Activated CD4-positive, alpha-beta memory T cell treated with anti-CD3 and anti-CD28 coated beads for 36 hours (primary cell): ENCODE measurements around the gene RFX1. TPM values are rescaled to one million over a fixed set of nuclear protein-coding genes. Genes with fewer than 3 reads are reported as not detected.
"Not testable (repeated sequence)": the region's sequence is repeated elsewhere in the genome, so short reads cannot be mapped to it uniquely, and the experiment has no call there.

ENCODE experiments used
- CTCF ChIA-PET: fragments of 350-600 bp; sonication (Branson Sonifier 250); formaldehyde crosslinking; loops from one replicate; lab custom pipeline; 2021; ENCODE audit warnings: antibody characterized with exemption, inconsistent platforms; lab: Charles Lee
- POLR2A ChIA-PET: fragments of 350-600 bp; sonication (Branson Sonifier 250); formaldehyde crosslinking; loops from one replicate; lab custom pipeline; 2021; ENCODE audit warnings: antibody characterized with exemption; lab: Charles Lee
- DNase-seq: peaks from one replicate; pipeline ENCODE4 v3.0.0-alpha.2; 2020
- H3K27ac Mint-ChIP-seq: one replicate; pipeline ENCODE4 v1.8.0; 2021; ENCODE audit warnings: mixed read lengths
- H3K27me3 Mint-ChIP-seq: one replicate; pipeline ENCODE4 v1.8.0; 2021; ENCODE audit warnings: mixed read lengths
- H3K36me3 Mint-ChIP-seq: one replicate; pipeline ENCODE4 v1.8.0; 2021; ENCODE audit warnings: mixed read lengths
- H3K4me1 Mint-ChIP-seq: one replicate; pipeline ENCODE4 v1.8.0; 2021; ENCODE audit warnings: low read depth, mixed read lengths
- H3K4me3 Mint-ChIP-seq: one replicate; pipeline ENCODE4 v1.8.0; 2021; ENCODE audit warnings: mild to moderate bottlenecking, mixed read lengths
- H3K9me3 Mint-ChIP-seq: one replicate; pipeline ENCODE4 v1.8.0; 2021; ENCODE audit warnings: mixed read lengths
- intact Hi-C: fragments of 100-400 bp; cut with micrococcal nuclease; formaldehyde crosslinking; loops from one replicate; pipeline ENCODE4 v1.15.1; 2023
- total RNA-seq, 2 experiments: library from RNA; stranded (reverse); gene quantifications; one replicate each; pipeline ENCODE4 v1.2.3, GENCODE V29; 2021

RFX1 gene
- total RNA-seq, 2 experiments from 2014 or later, result 14.4 to 15.2 TPM

DNA sequence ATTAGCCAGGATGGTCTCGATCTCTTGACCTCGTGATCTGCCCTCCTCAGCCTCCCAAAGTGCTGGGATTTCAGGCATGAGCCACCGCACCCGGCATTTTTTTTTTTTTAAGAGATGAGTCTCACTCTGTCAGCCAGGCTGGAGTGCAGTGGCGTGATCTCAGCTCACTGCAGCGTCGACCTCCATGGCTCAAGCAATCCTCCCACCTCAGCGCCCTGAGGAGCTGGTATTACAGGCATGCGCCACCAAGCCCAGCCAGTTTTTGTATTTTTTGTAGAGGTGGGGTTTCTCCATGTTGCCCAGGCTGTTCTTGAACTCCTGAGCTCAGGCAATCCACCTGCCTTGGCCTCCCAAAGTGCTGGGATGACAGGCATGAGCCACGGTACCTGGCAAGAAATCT, 41.7 kb upstream of the RFX1 start:
- not testable (repeated sequence) for H3K4me1 Mint-ChIP-seq, H3K9me3 Mint-ChIP-seq, DNase-seq, H3K4me3 Mint-ChIP-seq, H3K27me3 Mint-ChIP-seq, H3K27ac Mint-ChIP-seq
- intact Hi-C loops, result loop anchor here (5.0 kb wide), 1 partner anchor 166 kb away; no protein-coding TSS in a partner anchor
- ChIA-PET CTCF (interaction anchor here (0.6 to 9.3 kb wide), 31 partner anchors 8 to 300 kb away, joined by 3 to 99 read pairs (median 4); partner anchors contain the start of genes DCAF15, IL27RA, MISP3 and NANOS3), POLR2A (interaction anchor here (1.0 to 1.2 kb wide), 2 partner anchors 16 to 42 kb away, joined by 3 to 5 read pairs; partner anchors contain the start of genes IL27RA and RFX1)
- H3K36me3 Mint-ChIP-seq, result peaks cover 51% of the 10 kb centered on the region

DNA sequence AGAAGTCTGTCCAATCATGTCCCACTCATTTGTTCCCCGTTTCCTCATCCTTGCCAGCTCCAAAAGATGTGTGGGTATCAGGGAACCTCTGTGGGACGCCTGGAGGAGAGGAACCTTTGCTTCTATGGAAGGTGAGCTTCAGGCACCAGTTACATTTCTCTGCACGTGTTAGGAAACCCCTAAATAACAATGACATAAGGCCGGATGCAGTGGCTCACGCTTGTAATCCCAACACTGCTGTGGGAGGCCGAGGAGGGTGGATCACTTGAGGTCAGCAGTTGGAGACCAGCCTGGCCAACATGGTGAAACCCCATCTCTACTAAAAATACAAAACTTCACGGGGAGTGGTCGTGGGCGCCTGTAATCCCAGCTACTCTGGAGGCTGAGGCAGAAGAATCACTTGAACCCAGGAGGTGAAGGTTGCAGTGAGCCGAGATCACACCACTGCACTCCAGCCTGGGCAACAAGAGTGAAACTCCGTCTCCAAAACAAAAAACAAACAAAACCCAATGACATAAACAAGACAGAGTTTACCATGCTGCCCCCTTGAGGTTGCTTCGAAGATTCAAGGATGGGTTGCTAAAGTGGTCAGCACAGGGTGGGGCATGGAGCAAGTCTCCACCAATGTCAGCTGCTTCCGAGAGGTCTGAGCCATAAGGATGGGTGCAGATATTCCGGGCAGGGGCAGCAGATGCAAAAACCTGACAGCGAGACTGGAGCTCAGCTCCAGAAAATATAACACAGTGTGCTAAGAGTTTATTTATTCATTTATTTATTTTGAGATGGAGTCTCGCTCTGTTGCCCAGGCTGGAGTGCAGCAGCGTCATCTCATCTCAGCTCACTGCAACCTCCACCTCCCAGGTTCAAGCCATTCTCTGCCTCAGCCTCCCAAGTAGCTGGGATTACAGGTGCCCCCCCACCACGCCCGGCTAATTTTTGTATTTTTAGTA, 36.8 kb upstream of the RFX1 start:
- H3K9me3 Mint-ChIP-seq, POLR2A ChIA-PET, intact Hi-C loops, H3K4me3 Mint-ChIP-seq, H3K27me3 Mint-ChIP-seq: not testable (repeated sequence)
- peak; percentile 42 for DNase-seq
- H3K4me1 Mint-ChIP-seq, result peaks cover 12% of the 10 kb centered on the region
- CTCF ChIA-PET, result interaction anchor here (0.5 to 9.3 kb wide), 13 partner anchors 10 to 163 kb away, joined by 3 to 99 read pairs (median 4); partner anchors contain the start of genes IL27RA and MISP3
- peak overlapping the region; percentile 53 for H3K27ac Mint-ChIP-seq
- H3K36me3 Mint-ChIP-seq, result peaks cover 39% of the 10 kb centered on the region

DNA sequence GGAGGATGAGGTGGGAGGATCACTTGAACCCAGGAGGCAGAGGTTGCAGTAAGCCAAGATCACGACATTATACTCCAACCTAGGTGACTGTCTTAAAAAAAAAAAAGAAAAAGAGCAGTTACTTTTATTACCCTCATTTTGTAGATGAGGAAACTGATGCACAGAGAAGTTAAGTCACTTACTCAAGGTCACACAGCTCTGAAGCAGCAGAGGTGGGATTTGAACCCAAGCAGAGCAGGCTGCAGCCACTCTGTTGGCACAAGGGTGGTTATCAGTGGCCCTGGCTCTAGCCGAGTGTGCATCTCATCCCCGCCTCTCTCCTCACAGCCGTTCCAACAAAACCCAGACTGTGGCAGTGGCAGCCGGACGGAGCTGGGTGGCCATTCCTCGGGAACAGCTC, 33.1 kb upstream of the RFX1 start:
- Mint-ChIP-seq H3K36me3 (peaks cover 36% of the 10 kb centered on the region), H3K27me3 (no peaks in the 10 kb centered on the region), H3K4me3 (no peak overlapping the region), H3K9me3 (no peaks in the 10 kb centered on the region), H3K27ac (no peak overlapping the region), H3K4me1 (peaks cover 19% of the 10 kb centered on the region)
- ChIA-PET CTCF (interaction anchor here (1.8 kb wide), 1 partner anchor 9 kb away, joined by 7 read pairs; no protein-coding TSS in a partner anchor), POLR2A (no interaction called here)
- intact Hi-C loops, result no loop called here
- DNase-seq, result no peak

- ChIA-PET POLR2A (no interaction called here), CTCF (interaction anchor here (0.7 to 2.0 kb wide), 4 partner anchors 12 to 80 kb away, joined by 3 to 6 read pairs (median 4); partner anchors contain the start of gene MISP3)
- H3K36me3 Mint-ChIP-seq, result peaks cover 27% of the 10 kb centered on the region
- DNase-seq, result no peak
- no peaks in the 10 kb centered on the region for H3K27me3 Mint-ChIP-seq
- intact Hi-C loops, result no loop called here
- H3K4me3 Mint-ChIP-seq, result no peak overlapping the region
- H3K4me1 Mint-ChIP-seq, result peaks cover 27% of the 10 kb centered on the region
- no peaks in the 10 kb centered on the region for H3K9me3 Mint-ChIP-seq
- no peak overlapping the region for H3K27ac Mint-ChIP-seq
Measured at GRCh38 chr19:14035706-14036105, 29.6 kb upstream of the RFX1 start.

GRCh38 chr19:14035159-14035558, 29.0 kb upstream of the RFX1 start:
- H3K9me3 Mint-ChIP-seq, DNase-seq, H3K27me3 Mint-ChIP-seq, intact Hi-C loops, H3K27ac Mint-ChIP-seq, H3K4me3 Mint-ChIP-seq: not testable (repeated sequence)
- H3K4me1 Mint-ChIP-seq, result peaks cover 27% of the 10 kb centered on the region
- POLR2A ChIA-PET, result interaction anchor here (0.6 kb wide), 1 partner anchor 35 kb away, joined by 3 read pairs; no protein-coding TSS in a partner anchor
- CTCF ChIA-PET, result interaction anchor here (1.1 to 2.0 kb wide), 3 partner anchors 13 to 37 kb away, joined by 3 to 6 read pairs (median 4); partner anchors contain the start of gene MISP3
- H3K36me3 Mint-ChIP-seq, result peaks cover 27% of the 10 kb centered on the region

GRCh38 chr19:14033946-14034345, 27.8 kb upstream of the RFX1 start:
- no peak for DNase-seq
- Mint-ChIP-seq H3K27ac (peak overlapping the region; percentile 30), H3K4me1 (peaks cover 24% of the 10 kb centered on the region), H3K9me3 (no peaks in the 10 kb centered on the region), H3K27me3 (no peaks in the 10 kb centered on the region), H3K4me3 (peak overlapping the region; percentile 6), H3K36me3 (peaks cover 17% of the 10 kb centered on the region)
- POLR2A ChIA-PET, result no interaction called here
- CTCF ChIA-PET, result interaction anchor here (1.0 to 1.9 kb wide), 2 partner anchors 8 to 38 kb away, joined by 3 to 7 read pairs; partner anchors contain the start of gene MISP3
- intact Hi-C loops, result loop anchor here (5.0 kb wide), 2 partner anchors 82 to 152 kb away; partner anchors contain the start of gene DCAF15

DNA sequence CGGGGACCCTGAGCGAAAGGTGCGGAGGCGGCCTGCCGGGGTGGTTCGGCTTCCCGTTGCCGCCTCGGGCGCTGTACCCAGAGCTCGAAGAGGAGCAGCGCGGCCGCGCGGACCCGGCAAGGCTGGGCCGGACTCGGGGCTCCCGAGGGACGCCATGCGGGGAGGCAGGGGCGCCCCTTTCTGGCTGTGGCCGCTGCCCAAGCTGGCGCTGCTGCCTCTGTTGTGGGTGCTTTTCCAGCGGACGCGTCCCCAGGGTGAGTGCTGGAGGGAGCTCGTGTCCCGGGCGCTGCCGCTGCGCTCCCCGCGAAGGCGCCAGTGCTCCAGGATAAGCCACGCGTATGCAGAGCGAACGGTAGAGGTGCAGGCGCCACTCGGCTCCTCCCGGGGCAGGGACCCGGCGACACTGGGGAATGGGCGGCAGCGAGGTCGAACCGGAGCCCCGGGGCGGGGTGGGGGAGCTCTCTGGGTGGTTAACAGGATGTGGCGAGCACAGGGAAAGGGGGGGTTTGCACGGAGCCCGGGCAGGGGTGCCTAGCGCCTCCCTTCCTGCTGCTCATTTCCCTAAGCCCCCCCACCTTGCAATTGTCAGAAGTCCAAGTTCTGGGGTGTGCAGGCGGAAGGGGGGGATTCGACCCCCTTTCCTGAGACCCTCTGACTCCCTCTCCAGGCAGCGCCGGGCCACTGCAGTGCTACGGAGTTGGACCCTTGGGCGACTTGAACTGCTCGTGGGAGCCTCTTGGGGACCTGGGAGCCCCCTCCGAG, 25.8 kb upstream of the RFX1 start, which contains the start of gene IL27RA:
Gene IL27RA (plus strand): TSS at position 44 of the 762 bp plus-strand sequence. CDS start 111 bp downstream, at position 155.
- intact Hi-C loops, result loop anchor here (1.0 to 5.0 kb wide), 3 partner anchors 46 to 150 kb away; partner anchors contain the start of gene DCAF15
- H3K27me3 Mint-ChIP-seq, result no peaks in the 10 kb centered on the region
- ChIA-PET CTCF (interaction anchor here (0.6 to 2.1 kb wide), 25 partner anchors 10 to 193 kb away, joined by 3 to 14 read pairs (median 5); partner anchors contain the start of genes DCAF15, MISP3 and RFX1), POLR2A (interaction anchor here (0.9 to 1.8 kb wide), 15 partner anchors 10 to 151 kb away, joined by 3 to 15 read pairs (median 5); partner anchors contain the start of genes DCAF15 and RFX1)
- H3K4me3 Mint-ChIP-seq, result peak within 1 kb of the TSS; percentile 93
- peaks cover 21% of the 10 kb centered on the region for H3K4me1 Mint-ChIP-seq
- peak; percentile 86 for DNase-seq
- H3K36me3 Mint-ChIP-seq, result peaks cover 9% of the 10 kb centered on the region
- peak within 1 kb of the TSS; percentile 91 for H3K27ac Mint-ChIP-seq
- no peaks in the 10 kb centered on the region for H3K9me3 Mint-ChIP-seq

- intact Hi-C loops, result loop anchor here (1.0 to 5.0 kb wide), 3 partner anchors 45 to 149 kb away; partner anchors contain the start of gene DCAF15
- Mint-ChIP-seq H3K4me1 (peaks cover 19% of the 10 kb centered on the region), H3K4me3 (peak overlapping the region; percentile 93), H3K36me3 (peaks cover 7% of the 10 kb centered on the region), H3K27ac (peak overlapping the region; percentile 91), H3K9me3 (no peaks in the 10 kb centered on the region), H3K27me3 (no peaks in the 10 kb centered on the region)
- ChIA-PET CTCF (interaction anchor here (0.6 to 2.1 kb wide), 26 partner anchors 9 to 210 kb away, joined by 3 to 14 read pairs (median 5); partner anchors contain the start of genes DCAF15, MISP3 and RFX1), POLR2A (interaction anchor here (0.9 to 1.8 kb wide), 14 partner anchors 9 to 150 kb away, joined by 3 to 15 read pairs (median 5); partner anchors contain the start of genes DCAF15 and RFX1)
- no peak for DNase-seq
Measured at GRCh38 chr19:14030997-14031718, 25.0 kb upstream of the RFX1 start.

GRCh38 chr19:14028901-14029300, 22.8 kb upstream of the RFX1 start:
- POLR2A ChIA-PET, result interaction anchor here (1.3 kb wide), 1 partner anchor 25 kb away, joined by 3 read pairs; no protein-coding TSS in a partner anchor
- Mint-ChIP-seq H3K27ac (no peak overlapping the region), H3K9me3 (no peaks in the 10 kb centered on the region), H3K36me3 (peaks cover 4% of the 10 kb centered on the region), H3K4me3 (no peak overlapping the region), H3K27me3 (no peaks in the 10 kb centered on the region), H3K4me1 (peaks cover 16% of the 10 kb centered on the region)
- no peak for DNase-seq
- intact Hi-C loops, result no loop called here
- CTCF ChIA-PET, result interaction anchor here (0.7 to 1.0 kb wide), 2 partner anchors 30 to 444 kb away, joined by 3 read pairs; no protein-coding TSS in a partner anchor

DNA sequence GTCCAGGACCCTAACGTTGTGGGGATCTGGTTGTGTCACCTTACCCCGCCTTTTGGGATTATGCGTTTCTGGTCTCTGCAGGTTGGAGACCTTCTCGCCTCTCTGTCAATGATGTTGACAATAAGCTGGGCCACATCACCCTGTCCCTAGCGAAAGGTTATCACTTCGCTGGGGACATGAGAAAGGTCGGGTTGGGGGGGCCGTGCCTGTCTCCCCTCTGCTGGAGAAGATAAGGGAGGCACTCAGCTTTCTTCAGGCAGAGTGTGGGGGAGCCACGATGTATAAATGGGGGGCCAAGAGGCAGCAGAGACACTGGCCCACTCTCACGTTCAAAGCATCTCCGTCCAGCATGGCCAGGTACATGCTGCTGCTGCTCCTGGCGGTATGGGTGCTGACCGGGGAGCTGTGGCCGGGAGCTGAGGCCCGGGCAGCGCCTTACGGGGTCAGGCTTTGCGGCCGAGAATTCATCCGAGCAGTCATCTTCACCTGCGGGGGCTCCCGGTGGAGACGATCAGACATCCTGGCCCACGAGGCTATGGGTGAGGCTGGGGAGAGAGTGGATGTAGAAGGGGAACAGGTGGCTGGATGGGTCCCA, 21.8 kb upstream of the RFX1 start, which contains the start of gene RLN3:
Gene RLN3 (plus strand): TSS at position 293 of the 595 bp plus-strand sequence. CDS start 57 bp downstream, at position 350.
- H3K9me3 Mint-ChIP-seq, result no peaks in the 10 kb centered on the region
- POLR2A ChIA-PET, result interaction anchor here (0.6 kb wide), 1 partner anchor 38 kb away, joined by 3 read pairs; no protein-coding TSS in a partner anchor
- no peak within 1 kb of the TSS for H3K27ac Mint-ChIP-seq
- H3K4me1 Mint-ChIP-seq, result peaks cover 18% of the 10 kb centered on the region
- no peak for DNase-seq
- no peak within 1 kb of the TSS for H3K4me3 Mint-ChIP-seq
- CTCF ChIA-PET, result interaction anchor here (0.7 to 1.5 kb wide), 3 partner anchors 31 to 445 kb away, joined by 3 to 4 read pairs (median 3); no protein-coding TSS in a partner anchor
- intact Hi-C loops, result no loop called here
- no peaks in the 10 kb centered on the region for H3K27me3 Mint-ChIP-seq
- peaks cover 2% of the 10 kb centered on the region for H3K36me3 Mint-ChIP-seq
